ENCODE data around the gene NRXN2.

- TF ChIP-seq EZH2 (IDR thresholded peaks at IDR 0.05; ENCODE audit: insufficient read depth, poor library complexity, severe bottlenecking) (no peak), EZH2phosphoT487 (IDR thresholded peaks at IDR 0.05; ENCODE audit: insufficient read depth, low read depth) (no peak)
Observed at GRCh38 chr11:64632237-64632636, 90.8 kb downstream of the NRXN2 start.

Data from GM23248 (cell line).